GM18502 (cell line): ENCODE data around the gene COL5A1.

Source experiments
- ATAC-seq: cut with Tn5 transposase; IDR thresholded peaks from one replicate; pipeline ENCODE4 v1.9.1; 2021; ENCODE audit warnings: mild to moderate bottlenecking; ENCODE audit not compliant: unreplicated experiment, poor library complexity

The COL5A1 gene

GRCh38 chr9:134881313-134881670, 239.7 kb downstream of the COL5A1 start:
- ATAC-seq: no peak

- no peak for ATAC-seq
Measured at GRCh38 chr9:134882204-134882785, 240.7 kb downstream of the COL5A1 start.

GRCh38 chr9:134883040-134883782, 241.6 kb downstream of the COL5A1 start:
- no peak for ATAC-seq

GRCh38 chr9:134884492-134884891, 242.9 kb downstream of the COL5A1 start:
- ATAC-seq: no peak

GRCh38 chr9:134885001-134885678, 243.5 kb downstream of the COL5A1 start:
- ATAC-seq: no peak

GRCh38 chr9:134885679-134886412, 244.2 kb downstream of the COL5A1 start:
- ATAC-seq: no peak

- ATAC-seq: no peak
Measured at GRCh38 chr9:134886413-134886913, 244.9 kb downstream of the COL5A1 start.

- ATAC-seq: no peak
Measured at GRCh38 chr9:134887219-134887618, 245.6 kb downstream of the COL5A1 start.

- ATAC-seq: no peak
Measured at GRCh38 chr9:134887686-134888602, 246.3 kb downstream of the COL5A1 start.

GRCh38 chr9:134888603-134889190, 247.1 kb downstream of the COL5A1 start:
- ATAC-seq: no peak

GRCh38 chr9:134889386-134890154, 248.0 kb downstream of the COL5A1 start:
- no peak for ATAC-seq

- no peak for ATAC-seq
Measured at GRCh38 chr9:134890155-134890495, 248.5 kb downstream of the COL5A1 start.

GRCh38 chr9:134891053-134891452, 249.4 kb downstream of the COL5A1 start:
- ATAC-seq: no peak

GRCh38 chr9:134891713-134892112, 250.1 kb downstream of the COL5A1 start:
- ATAC-seq: no peak

- no peak for ATAC-seq
Measured at GRCh38 chr9:134892221-134892620, 250.6 kb downstream of the COL5A1 start.

GRCh38 chr9:134892820-134893420, 251.3 kb downstream of the COL5A1 start:
- no peak for ATAC-seq
